CD4-positive, alpha-beta T cell treated with Interleukin-15 for 1 hour (primary cell): ENCODE measurements around the gene BMS1.
A peak's percentile ranks its signal among the peaks of the same experiment; 100 is the strongest.
"Not testable (repeated sequence)": the region's sequence is repeated elsewhere in the genome, so short reads cannot be mapped to it uniquely, and the experiment has no call there.

Experiments used
- DNase-seq: peaks from one replicate; pipeline ENCODE4 v3.0.0-alpha.2; 2020

The BMS1 gene

DNA sequence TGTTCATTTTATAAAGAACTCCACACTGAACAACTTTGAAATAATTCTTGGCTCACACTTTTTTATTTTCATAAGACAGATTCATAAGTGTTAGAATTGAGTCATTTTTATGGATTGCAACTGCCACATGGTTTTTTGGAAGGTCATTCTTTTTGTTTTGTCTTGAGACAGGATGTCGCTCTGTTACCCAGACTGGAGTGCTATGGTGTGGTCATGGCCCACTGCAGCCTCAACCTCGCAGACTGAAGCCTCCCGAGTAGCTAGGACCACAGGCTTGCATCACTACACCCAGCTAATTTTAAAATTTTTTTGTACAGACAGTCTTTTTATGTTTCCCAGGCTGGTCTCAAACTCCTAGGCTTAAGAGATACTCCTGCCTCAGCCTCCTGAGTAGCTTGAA lies 20.3 kb downstream of the BMS1 start:
- DNase-seq, result no peak

DNA sequence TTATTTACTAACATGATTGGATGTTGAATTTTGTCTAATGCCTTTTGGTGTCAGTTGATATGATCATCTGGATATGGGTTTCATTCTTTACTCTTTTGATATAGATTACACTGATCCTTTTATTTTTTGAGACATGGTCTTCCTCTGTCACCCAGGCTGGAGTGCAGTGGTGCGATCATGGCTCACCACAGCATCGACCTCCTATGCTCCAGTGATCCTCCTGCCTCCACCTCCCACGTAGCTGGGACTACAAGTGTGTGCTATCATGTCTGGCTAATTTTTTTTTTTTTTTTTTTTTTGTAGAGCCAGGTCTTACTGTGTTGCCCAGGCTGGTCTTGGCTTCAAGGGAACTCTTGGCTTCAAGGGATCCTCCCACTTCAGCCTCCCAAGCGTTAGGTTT lies 27.1 kb downstream of the BMS1 start:
- DNase-seq, result no peak

DNA sequence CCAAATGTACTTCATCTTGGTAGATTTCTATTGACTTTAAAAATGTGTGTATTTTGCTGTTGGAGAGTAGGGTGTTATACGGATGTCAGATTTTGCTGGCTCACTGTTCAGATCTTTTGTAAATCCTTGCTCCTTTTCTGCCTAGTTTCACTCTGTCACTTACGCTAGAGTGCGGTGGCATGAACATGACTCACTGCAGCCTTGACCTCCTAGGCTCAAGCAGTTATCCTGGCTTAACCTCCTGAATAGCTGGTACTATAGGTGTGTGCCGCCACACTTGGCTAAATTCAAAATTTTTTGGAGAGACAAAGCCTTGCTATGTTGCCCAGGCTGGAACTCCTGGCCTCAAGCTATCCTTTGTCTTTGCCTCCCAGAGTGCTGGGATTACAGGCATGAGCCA lies 29.4 kb downstream of the BMS1 start:
- no peak for DNase-seq

DNA sequence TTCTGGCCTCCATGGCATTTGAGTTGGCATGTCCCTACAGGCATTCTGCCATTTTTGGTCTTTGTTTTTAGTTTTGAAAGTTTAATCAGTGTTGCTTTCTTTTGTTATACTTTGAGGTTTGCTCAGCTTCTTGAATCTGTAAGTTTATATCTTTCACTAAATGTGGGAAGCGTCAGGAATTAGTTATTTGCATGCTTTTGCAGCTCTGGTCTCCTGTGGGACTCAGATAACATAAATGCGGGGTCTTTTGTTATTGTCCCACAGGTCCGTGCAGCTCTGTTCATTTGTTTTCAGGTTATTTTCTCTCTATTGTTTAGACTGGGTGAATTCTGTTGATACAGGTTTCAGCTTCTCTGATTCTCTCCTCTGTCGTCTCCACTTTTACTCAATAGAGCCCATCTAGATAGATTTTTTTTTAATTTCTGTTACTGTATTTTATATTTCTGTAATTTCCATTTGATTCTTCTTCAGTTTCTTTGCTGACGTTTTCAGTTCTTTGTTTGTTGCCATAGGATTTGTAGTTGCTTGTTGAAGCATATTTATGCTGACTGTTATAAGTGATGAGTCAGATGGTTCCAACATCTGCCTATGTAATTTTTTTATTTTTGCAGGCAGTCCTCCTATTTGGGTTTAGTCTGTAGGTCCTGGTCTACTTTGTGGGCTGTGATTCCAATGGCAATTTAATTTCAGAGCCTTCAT lies 31.5 kb downstream of the BMS1 start:
- not testable (repeated sequence) for DNase-seq

DNA sequence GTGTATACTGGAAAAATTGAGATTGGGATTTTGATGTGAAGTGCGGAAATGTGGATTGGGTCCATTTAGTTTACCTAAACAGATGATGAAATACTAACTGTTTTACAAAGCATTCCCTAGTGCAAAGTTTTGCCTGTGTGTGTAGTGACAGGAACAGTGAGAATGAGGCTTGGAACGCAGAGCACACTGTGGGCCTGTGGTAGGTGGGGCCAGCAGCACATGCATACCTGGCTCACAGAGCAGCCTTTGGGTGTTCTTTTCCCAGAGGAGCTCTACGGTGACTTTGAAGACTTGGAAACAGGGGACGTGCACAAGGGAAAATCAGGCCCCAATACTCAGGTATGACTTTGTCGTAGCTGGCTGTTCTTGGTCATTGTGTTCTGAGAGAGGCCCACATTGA lies 33.7 kb downstream of the BMS1 start:
- not testable (repeated sequence) for DNase-seq

DNA sequence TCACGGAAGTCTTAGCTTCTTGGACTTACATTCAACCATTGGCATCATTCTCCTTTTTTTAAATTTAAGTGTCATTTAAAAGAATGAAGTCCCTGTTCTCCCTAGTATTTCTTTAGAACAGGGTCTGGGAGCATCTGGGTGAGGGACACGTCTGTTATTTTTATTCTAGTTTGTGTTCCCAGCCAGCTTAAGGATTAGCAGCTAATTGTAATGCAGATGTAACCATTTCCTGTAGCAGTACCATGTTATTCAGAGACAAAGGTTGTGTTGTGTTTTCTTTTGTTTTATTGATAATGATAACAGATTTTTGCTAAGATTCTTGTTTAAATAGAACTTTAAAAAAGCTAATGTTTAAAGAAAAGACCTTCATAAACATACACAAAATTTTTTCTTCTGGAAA lies 34.3 kb downstream of the BMS1 start:
- no peak for DNase-seq

DNA sequence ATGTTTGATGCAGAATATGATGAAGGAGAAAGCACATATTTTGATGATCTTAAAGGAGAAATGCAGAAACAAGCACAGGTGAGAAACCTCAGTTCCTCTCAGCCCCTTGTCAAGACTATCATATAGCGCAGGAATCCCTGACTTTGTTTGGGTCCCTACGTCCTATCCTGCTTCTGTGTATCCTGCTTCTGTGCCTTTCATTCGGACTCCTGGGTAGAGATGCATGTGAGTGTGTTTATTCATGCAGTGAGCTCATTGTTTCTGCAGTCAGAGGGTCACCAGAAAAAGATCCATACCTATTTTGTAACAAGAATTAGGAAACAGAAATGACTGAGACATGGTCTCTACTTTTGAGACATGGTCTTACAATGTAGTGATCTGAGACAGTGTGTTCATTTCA lies 34.8 kb downstream of the BMS1 start:
- DNase-seq, result not testable (repeated sequence)

DNA sequence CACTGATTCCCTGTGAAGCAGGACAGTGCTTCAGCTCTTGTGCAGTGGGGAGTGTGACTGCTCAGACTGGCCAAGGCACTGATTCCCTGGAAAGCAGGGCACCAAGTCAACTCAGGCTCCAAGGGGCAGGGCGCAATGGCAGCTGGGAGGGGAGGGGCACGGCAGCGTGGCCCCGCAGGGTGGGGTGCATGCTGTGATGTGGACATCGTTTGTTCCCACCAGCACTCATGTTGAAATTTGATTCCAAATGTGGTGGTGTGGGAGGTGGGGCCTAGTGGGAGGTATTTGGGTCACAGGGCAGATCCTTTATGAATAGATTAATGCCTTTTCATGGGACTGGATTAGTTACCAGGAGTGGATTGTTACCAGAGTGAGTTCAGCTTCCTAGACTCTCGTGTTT lies 44.2 kb downstream of the BMS1 start:
- not testable (repeated sequence) for DNase-seq

DNA sequence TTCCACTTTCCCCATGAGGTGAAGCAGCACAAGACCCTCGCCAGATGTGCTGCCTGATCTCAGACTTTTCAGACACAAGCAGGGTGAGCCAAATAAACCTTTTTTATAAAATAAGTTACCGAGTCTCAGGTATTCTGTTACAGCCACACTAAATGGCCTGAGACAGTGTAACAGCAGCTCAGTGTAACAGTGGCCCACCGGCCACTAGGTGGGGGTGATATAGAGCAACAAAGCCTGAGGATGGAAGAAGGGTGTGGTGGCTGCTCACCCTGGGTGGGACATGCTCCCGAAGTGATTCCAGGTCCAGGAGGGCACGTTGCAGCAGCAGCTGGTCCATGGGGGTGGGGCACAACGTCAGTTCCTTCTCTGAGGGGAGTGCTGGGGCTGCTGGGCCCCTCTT lies 44.6 kb downstream of the BMS1 start:
- no peak for DNase-seq

DNA sequence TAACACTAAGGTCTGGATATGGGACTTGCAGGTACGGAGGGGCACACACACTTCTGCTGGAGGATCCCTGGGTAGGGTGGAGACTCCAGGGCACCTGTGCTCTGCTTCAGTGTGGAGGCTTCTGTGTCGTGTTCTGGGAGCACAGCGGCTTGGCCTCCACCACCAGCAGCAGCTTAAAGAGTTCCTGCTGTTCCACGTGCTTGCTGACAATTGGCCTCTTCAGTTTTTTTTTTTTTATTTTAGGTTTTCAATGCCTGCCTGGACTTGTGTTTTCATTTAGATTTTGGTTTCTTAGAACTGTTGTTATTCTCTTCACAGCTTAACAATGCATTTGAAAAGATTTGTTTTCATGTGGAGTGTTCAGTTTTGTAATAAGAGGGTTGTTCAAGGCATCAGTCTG lies 45.8 kb downstream of the BMS1 start:
- not testable (repeated sequence) for DNase-seq

DNA sequence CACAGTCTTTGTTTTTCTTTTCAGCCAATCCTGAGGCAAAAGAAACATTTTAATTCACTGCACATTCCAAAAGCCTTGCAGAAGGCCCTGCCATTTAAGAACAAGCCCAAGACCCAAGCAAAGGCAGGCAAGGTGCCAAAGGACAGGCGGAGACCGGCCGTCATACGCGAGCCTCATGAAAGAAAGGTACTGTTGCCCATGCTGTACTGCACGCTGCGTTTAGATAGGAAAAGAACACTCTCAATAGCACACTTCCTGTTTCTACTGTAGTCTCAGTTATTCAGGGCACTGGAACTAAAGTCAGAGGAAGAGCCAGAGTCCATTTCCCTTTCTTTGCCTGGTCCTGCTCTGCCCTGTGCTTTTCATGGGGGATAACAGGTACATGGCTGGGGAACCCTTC lies 47.6 kb downstream of the BMS1 start:
- no peak for DNase-seq

DNA sequence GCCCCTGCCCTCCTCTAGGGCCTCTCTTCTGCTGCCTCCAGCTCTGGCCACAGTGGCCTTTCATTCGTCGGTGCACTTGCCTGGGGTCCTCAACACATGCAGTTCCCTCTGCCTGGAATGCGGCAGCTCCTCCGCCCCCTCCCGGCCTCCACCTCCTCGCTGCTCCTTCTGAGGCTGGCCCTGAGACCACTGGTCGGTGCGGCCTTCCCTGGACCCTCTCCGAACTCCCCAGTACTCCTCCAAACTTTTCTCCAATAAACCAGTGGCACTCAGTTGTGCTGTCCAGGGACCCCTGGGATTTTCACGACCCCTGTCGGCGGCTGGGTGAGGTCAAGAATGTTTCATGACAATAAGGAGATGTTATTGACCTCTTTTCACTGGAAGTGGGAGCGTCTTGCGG lies 53.5 kb downstream of the BMS1 start:
- no peak for DNase-seq

DNA sequence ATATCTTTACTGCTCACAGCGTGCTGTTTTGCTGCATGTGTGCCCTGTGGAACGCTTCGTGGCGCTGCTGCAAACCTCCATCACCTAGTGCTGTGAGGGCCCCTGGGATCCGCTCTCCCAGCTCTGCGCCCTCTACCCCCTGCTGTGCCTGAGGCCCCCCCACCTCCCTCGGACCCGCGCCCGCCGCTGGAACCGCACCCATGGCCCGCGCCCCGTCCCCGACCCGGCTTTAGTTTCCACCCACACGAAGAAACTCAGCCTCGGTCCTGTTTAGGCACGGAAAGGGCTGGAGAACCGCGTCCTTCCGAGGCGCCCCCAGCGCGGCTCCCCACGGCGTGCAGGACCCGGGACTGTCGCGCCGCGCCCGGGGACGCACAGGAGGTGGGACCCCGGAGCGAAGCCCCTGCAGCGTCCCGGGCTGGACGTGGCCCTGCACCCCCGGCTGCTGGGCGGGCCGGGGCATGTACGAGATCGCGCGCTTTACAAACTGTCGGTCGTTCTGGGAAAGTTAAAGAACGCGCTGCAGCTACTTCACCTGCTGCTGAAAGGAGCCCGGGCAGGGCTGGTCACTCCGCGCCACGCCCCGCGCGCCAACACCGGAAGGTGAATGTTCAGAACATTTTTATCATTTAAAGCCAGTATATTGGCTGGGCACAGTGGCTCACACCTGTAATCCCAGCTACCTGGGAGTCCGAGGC lies 54.3 kb downstream of the BMS1 start:
- no peak for DNase-seq

DNA sequence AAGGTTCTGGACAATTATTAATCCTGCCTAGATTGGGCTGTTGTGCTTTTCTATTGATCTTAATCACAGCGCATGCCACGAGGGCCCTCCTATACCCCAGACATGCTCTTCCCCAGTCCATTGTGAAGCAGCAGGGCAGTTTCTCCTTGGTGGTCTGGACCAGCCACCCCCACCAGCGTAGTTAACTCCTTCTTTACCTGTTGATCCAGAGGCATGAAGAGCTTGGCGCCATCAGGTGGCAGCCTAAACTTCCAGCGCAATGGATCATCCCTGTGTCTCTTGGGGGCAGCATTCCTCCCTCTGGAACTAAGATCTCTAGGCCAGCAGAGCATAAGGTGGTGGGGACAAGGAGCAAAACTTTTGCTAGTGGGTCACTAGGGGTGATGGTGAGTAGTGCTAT lies 62.2 kb downstream of the BMS1 start:
- not testable (repeated sequence) for DNase-seq

DNA sequence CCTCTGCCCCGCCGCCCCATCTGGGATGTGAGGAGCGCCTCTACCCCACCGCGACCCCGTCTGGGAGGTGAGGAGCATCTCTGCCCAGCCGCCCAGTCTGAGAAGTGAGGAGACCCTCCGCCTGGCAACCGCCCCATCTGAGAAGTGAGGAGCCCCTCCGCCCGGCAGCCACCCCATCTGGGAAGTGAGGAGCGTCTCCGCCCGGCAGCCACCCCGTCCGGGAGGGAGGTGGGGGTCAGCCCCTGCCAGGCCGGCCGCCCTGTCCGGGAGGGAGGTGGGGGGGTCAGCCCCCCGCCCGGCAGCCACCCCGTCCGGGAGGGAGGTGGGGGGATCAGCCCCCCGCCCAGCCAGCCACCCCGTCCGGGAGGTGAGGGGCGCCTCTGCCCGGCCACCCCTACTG lies 64.7 kb downstream of the BMS1 start:
- DNase-seq, result not testable (repeated sequence)

DNA sequence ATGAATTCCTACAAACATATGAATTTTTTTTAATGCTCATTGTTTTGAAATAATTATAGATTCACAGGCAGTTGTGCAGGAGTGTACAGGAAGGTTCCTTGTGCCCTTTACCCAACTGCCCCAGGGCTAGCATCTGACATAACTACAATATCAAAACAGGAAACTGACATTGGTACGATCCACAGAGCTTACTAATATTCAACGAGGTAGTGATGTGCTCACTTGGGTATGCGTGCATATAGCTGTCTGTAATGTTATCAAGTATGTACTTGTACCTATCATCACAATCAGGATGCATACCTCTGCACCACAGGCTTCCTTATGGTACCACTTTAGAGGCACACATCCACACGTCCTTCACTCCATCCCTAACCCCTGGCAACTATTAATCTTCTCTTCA lies 68.3 kb downstream of the BMS1 start:
- no peak for DNase-seq

DNA sequence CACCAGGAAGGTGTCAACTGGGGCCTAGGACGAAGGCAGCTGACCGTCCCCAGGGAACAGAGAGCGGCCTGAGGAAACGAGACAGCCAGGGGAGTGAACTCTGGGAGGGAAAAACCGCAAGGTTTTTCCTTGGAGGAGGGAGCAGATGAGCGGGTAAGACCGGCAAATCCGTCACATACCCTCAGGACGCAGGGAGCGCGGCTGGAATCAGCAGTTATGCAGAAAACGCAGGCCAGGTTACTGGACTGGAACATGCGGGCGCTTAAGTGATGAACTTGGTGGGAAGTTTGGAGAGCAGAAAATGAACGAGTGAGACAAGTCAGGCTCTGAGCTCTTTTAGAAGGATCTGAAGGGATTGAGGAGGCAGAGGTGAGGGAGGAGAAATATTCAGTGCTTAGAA lies 76.7 kb downstream of the BMS1 start:
- DNase-seq, result no peak

DNA sequence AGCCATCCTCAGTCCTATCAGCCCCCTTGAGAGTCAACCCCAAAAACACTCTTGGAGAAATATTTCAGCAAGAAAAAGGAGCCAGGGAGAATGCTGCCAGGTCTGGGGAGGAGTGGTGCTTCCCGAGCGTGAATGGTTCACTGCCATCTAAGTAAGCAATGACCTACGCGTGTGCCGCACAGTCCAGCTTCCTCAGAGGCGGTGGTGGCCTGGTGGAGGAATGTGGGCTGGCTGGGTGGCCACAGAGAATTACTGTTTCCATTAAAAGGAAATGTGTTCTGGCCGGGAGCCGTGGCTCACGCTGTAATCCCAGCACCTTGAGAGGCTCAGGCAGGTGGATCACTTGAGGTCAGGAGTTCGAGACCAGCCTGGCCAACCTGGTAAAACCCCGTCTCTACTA lies 77.4 kb downstream of the BMS1 start:
- not testable (repeated sequence) for DNase-seq

DNA sequence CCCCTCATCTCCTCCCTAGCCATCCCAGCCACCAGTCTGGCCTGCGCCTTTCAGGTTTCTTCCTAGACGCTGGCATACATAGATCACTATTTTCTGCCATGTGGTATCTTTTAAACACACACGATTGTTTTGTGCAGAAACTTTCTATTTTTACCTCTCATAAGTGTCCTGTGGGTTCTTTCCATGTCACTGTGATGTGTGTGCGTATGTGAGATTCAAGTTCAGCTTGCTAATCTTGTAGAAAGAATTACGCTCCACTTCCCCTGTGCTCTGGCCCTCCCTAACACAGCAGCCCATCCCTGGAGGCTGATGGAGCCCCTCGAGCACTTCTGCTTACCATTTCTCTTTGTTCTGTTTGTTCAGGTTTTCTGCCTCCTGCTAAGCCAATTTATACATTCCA lies 80.2 kb downstream of the BMS1 start:
- not testable (repeated sequence) for DNase-seq

DNA sequence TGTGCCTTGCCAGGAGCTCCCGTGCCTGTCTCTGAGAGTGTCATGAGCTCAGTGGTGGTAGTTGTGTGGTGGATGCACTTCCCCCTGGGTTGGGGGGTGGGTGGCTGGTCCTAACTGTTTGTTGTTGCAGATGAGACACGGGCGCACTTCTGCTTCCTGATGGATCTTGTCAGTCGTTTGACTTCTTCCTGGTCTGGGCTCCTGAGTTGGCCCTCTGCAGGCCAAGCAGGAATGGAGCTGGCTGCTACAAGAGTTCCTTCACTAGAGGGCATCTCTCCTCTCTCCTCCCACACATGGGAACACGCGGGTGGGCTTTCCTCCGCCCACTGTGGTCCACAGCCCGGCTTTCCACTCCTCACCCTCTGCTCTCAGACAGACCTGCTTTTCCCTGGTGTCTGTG lies 82.0 kb downstream of the BMS1 start:
- no peak for DNase-seq

DNA sequence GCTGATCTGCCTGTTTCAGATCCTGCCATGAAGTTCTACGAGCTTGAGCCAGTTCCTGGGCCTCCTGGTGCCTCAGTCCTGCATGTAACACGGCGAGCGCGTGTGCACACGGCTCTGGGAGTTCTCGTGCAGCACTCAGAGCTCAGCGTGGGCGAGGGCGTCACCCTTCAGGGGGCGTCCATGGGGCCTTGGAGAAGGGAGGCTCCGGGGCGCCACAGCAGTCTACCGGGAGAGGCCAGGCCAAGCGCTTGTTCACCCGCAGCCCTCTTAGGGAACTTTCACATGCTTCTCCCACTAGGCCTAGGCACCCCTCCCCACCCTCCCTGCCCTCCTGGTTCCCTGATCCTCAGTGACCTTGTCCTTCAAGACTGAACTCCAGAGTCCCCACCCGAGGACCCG lies 83.1 kb downstream of the BMS1 start:
- DNase-seq, result no peak

DNA sequence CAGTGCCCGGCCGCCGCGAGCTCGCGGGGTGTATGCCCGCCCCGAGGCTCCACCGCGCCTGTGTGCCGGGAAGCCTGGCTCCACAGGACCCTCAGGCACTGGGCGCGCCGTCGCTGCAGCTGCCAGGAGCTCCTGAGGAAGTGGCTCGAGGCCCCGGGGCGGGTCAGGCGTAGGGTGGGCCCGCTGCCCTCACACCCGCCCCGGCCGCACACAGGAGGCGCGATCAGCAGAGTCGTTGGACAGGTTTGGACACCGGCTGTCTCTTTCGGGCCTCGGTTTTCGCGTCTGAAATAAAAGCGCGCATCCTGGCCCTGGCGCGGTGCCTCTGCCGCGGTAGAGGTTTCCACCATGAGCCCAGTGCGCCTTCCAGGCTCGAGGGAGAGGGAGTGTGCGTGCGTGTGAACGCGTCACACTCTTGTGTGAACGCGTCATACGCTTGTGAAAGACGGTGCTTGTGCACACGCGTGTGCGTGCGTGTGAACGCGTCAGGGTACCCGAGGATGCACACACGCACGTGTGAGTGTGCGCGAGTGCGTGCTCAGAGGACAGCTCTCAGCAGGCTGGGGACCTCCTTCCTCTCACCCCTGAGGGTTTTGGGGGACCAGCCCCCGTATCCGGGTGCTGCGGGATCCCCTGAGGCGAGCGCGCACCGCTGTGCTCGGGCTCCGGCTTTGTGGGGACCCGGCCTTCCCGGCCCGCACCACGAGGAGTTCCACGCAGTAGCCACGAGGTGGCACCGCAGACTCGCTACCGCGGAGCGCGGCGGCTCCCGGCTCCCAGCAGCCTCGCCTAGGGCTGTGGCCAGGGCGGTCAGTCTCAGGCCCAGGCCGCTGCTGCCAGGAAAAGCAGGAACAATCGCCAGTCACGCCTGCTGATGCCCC lies 83.8 kb downstream of the BMS1 start:
- DNase-seq, result peak; percentile 56

DNA sequence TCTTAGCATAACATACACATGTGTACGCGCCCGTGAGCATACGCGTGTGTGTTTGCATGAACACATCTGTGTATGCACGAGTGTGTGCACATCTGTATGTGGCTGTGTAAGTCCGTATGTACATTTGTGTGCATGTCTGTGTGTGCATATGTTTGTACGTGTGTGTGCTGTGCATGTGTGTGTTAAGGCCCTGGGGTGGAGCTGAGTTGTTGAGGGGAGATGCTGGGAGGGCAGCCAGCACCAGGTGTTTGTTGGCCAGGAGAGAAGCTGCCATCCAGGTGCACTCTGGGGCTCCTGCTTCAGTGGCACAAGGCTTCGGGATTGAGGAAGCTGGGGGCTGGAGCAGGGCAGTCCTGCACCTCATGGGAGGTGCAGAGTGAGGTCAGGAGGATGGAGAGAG lies 85.0 kb downstream of the BMS1 start:
- no peak for DNase-seq

DNA sequence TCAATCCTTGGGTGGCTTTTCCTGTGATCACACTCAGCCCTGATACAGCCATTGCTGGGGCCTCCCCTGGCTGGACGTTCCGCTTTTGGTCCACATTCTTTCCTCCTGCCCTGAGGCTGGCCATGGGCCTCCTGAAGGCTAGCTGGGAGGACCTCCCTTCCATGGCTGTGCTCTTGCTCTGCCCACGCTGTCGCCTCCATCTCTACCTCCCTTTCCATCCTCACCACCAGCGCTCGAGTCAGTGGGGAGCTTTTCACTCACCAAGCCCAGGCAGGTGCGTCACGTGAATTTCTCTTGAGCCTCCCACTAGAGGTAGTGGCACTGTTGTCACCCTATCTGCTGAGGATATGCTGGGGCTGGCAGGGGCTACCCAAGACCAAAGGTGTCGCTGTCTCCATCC lies 85.9 kb downstream of the BMS1 start:
- DNase-seq, result no peak
